Activated effector memory CD4-positive, alpha-beta T cell treated with Interleukin-2 at 50 U/mL for 16 hours (primary cell): ENCODE measurements around the gene DDI1.
"Not testable (repeated sequence)": the region's sequence is repeated elsewhere in the genome, so short reads cannot be mapped to it uniquely, and the experiment has no call there.

Experiments
- DNase-seq: peaks from one replicate; pipeline ENCODE4 v3.0.0-alpha.2; 2020

DDI1 gene

GRCh38 chr11:104043142-104043541, 6.7 kb downstream of the DDI1 start:
- DNase-seq = no peak

- DNase-seq = no peak
Measured at GRCh38 chr11:104043678-104044239, 7.3 kb downstream of the DDI1 start.

GRCh38 chr11:104046331-104046730, 9.9 kb downstream of the DDI1 start:
- no peak for DNase-seq

- DNase-seq = not testable (repeated sequence)
Measured at GRCh38 chr11:104046858-104047257, 10.4 kb downstream of the DDI1 start.

GRCh38 chr11:104049116-104049515, 12.7 kb downstream of the DDI1 start:
- no peak for DNase-seq

- no peak for DNase-seq
Measured at GRCh38 chr11:104051778-104052177, 15.3 kb downstream of the DDI1 start.

- no peak for DNase-seq
Measured at GRCh38 chr11:104053743-104054478, 17.5 kb downstream of the DDI1 start.

- DNase-seq = no peak
Measured at GRCh38 chr11:104054911-104055529, 18.6 kb downstream of the DDI1 start.

- DNase-seq = no peak
Measured at GRCh38 chr11:104055596-104055995, 19.2 kb downstream of the DDI1 start.

- no peak for DNase-seq
Measured at GRCh38 chr11:104057908-104058307, 21.5 kb downstream of the DDI1 start.

GRCh38 chr11:104058680-104059079, 22.2 kb downstream of the DDI1 start:
- DNase-seq = no peak

GRCh38 chr11:104060004-104060794, 23.8 kb downstream of the DDI1 start:
- no peak for DNase-seq

- DNase-seq = no peak
Measured at GRCh38 chr11:104060820-104061219, 24.4 kb downstream of the DDI1 start.

- DNase-seq = no peak
Measured at GRCh38 chr11:104061853-104062521, 25.5 kb downstream of the DDI1 start.

- no peak for DNase-seq
Measured at GRCh38 chr11:104064034-104064630, 27.7 kb downstream of the DDI1 start.

GRCh38 chr11:104067534-104067933, 31.1 kb downstream of the DDI1 start:
- DNase-seq = no peak

GRCh38 chr11:104073950-104074705, 37.7 kb downstream of the DDI1 start:
- no peak for DNase-seq

- DNase-seq = no peak
Measured at GRCh38 chr11:104075091-104075490, 38.7 kb downstream of the DDI1 start.

- no peak for DNase-seq
Measured at GRCh38 chr11:104075706-104076105, 39.3 kb downstream of the DDI1 start.

- DNase-seq = no peak
Measured at GRCh38 chr11:104076455-104076854, 40.0 kb downstream of the DDI1 start.

- no peak for DNase-seq
Measured at GRCh38 chr11:104078245-104078644, 41.8 kb downstream of the DDI1 start.

- DNase-seq = no peak
Measured at GRCh38 chr11:104078995-104079394, 42.6 kb downstream of the DDI1 start.
